GM19372 (cell line): Measurements from ENCODE around the gene STIL.
"Not testable (repeated sequence)": the region's sequence is repeated elsewhere in the genome, so short reads cannot be mapped to it uniquely, and the experiment has no call there.

Experiments used
- ATAC-seq: cut with Tn5 transposase; IDR thresholded peaks from one replicate; pipeline ENCODE4 v1.9.1; 2021; ENCODE audit warnings: mild to moderate bottlenecking, low read depth, moderate library complexity; ENCODE audit not compliant: unreplicated experiment

Gene STIL

DNA sequence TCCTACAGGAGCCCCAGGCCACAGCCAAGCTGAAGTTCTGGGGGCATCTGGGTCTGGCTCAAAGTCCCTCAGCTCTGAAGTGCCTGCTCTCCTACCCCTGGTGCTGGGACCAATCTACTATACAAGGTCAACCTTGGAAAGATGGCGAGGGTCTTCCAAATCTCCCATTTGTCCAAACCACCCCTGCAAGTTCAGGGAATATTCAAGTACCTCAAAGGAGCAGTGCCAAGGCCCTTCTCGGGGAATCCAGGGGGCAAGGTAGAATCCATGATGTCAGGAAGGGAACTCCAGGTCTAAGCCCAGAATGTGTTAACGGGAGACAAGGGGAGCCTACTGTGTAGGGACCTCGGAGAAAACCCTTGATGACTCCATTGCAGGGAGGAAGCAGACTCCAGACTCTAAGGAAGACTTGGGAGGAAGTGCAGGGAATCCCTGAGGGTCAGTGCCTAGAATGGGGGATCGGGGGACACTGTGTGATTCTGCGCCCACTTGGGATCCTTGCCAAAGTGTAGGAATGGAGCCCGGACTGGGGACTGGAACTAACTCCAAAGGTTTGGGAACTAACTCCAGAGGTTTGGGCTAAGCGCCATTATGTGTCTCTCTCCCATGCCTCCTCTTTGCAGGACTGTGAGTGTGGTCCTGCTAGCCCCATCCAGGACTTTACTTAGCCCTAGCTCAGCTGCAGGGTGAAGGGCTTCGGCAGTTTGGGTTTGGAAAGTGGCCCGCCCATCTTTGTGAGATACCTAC, 90.6 kb downstream of the STIL start:
- ATAC-seq: no peak

GRCh38 chr1:47222476-47222875, 91.5 kb downstream of the STIL start:
- ATAC-seq: no peak

GRCh38 chr1:47219590-47220220, 94.2 kb downstream of the STIL start:
- ATAC-seq: no peak

DNA sequence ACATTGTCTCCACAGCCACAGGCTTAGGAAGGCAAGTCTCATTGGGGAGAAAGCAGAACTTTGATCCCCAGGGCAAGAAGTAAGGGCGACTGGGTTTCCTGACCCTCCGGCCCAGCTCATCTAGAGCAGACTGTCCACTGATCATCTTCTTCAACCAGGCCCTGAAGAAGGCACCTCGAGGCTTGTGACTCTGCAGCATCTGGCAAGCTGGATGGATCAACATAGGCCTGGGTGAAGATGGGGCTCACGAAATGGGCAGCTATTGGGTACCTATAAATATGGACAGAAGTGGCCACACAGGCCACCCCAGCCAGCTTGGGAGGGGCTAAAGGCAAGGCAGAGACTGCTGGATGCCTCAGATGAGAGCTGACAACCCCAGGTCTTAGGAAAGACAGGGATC, 94.9 kb downstream of the STIL start:
- no peak for ATAC-seq

GRCh38 chr1:47216278-47217059, 97.5 kb downstream of the STIL start:
- ATAC-seq: no peak

GRCh38 chr1:47215713-47216112, 98.2 kb downstream of the STIL start:
- ATAC-seq: no peak

- ATAC-seq: no peak
These were observed 99.4 kb downstream of the STIL start for GRCh38 chr1:47214549-47214948.

DNA sequence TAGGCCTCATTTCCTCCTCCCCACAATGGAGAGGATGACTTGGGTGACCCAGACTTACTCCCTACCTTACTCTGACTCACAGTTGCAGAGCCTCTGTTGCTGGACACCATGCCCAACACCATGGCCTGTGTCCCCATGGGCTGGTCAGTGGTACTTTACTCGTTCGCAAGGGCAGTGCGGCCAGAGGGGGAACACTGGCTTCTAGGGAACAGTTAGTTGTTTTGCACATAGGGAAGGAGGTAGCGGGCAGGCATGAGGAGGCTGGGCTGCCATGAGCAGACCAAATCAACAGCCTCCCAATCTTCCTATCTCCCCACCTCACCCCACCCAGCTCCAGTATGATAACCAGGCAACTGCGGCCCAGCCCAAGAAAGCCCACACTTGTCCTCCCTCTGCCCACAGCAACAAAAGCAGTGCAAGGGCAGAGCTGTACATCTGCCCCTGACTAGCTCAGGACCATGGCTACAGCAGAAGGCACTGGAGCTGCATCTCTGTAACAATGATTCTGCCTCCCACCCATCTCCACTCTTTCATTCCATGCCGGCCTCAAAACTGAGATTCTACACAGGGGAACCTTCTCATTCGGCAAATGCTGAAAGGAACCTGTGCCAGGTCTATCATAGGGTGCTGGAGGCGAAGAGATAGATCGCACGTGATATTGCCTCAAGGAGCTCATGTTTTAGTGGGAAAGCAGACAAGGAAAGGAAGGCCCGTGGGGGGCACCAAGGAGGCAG, 100.5 kb downstream of the STIL start:
- no peak for ATAC-seq

- no peak for ATAC-seq
These were observed 101.2 kb downstream of the STIL start for GRCh38 chr1:47212636-47213229.

DNA sequence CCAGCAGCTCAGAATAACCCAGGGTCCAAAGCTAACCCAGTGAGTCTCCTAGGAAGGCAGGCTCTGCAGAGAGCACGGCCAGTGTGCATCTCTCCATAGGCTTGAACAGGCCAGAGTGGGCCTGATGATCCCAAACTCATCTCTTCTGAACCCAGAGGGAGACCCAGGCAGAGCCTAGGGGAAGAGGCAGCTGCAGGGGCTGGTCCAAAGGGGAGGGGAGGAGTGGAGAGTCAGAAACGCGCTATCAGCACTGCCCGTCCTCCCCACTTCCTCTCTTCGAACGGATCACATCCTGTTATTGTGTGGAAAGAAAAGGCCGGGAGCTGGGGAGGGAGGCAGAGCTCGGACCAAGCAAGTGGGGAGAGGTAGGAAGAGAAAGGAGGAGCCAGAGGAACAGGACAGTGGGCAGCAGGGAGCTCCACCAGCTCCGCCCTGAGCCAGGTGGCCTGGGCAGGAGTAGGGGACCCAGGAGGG, 102.1 kb downstream of the STIL start:
- no peak for ATAC-seq

DNA sequence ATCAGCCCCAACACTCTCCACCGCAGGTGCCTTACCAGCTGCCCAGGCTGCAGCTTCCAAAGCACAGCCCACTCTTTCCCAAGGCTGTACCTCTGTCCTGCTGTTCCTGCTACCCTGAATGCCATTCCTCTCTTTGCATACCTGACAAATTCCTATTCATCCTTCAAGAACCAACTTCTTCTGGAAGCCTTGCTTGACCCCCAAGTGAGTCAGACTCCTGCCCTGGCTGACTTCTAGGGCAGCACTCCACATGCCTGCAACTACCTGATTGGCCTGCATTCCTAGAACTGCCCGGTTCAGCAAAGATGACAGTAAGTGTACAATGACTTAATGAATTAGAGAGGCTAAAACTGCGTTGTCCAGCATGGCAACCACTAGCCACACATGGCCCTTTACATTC, 103.3 kb downstream of the STIL start:
- no peak for ATAC-seq

DNA sequence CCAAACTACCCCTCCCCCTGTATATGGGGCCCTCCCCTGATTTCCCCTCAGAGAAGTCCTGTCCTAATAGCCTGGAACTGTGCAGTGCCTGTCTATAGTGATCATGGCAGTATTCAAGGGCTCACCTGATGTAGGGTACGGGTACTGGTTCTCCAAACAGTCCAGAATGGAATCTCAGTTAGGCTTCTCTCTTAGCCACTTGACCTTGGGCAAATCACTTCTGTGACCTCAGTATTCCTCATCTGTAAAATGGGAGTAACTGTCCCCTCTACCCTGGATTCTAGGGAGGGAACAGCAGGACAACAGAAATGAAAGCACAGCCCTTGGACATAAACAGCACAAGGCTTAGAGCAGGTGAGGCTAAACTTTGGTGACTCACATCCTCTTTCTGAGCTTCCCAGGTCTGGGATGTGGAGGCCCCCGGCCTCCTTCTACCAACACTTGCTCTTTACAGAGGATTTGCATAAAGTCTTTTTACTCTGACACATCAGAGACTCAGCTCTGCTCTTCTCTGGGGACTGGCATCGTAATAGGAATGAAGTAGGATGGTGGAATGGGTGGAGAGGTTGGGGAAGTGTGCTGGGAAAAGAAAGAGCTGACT, 104.1 kb downstream of the STIL start:
- no peak for ATAC-seq

DNA sequence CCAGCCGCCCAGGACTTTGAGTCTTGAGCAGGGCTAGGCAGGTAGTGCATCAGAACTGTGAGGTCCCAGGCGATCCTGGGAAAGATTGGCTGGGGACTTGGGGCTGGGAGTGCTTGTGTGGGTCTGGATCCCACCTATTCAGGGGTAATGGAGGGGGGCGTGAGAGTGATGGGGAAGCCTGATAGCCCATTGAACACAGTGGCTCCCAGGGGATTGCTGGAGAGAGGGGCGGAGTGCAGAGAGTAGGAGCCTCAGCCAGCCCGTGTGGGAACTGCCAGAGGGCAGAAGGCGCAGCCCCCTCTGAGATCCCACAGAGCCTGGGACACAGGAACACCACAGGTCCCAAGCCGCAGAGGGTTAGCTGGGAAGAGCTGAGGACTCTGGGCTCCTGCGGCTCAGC, 104.9 kb downstream of the STIL start:
- ATAC-seq: no peak

GRCh38 chr1:47208374-47208850, 105.5 kb downstream of the STIL start:
- no peak for ATAC-seq

GRCh38 chr1:47207803-47208373, 106.1 kb downstream of the STIL start:
- ATAC-seq: no peak

DNA sequence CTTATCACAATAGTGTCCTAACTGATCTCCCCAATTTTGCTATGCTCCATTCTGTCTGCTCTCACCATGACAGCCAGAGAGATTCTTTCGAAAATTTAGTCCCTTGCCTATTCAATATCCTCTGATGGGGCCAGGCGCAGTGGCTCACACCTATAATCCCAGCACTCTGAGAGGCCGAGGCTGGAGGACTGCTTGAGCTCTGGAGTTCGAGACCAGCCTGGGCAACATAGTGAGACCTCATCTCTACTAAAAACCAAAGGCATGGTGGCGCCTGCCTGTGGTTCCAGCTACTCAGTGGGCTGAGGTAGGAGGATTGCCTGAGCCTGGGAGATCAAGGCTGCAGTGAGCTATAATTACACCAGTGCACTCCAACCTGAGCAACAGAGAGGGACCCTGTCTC, 108.0 kb downstream of the STIL start:
- ATAC-seq: no peak

DNA sequence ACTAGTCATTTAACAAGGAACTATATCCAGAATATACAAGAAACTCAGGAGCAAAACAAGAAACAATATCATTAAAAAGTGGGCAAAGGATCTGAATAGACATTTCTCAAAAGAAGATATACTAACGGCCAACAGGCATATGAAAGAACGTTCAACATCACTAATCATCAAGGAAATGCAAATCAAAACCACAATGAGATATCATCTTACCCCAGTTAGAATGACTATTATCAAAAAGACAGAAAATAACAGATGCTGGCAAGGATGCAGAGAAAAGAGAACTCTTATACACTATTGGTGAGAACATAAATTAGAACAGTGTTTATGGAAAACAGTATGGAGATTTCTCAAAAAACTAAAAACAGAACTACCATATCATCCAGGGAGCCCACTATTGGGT, 110.4 kb downstream of the STIL start:
- not testable (repeated sequence) for ATAC-seq

GRCh38 chr1:47201179-47201578, 112.8 kb downstream of the STIL start:
- ATAC-seq: no peak
